Medulla oblongata (tissue), 1 donor: Measurements from ENCODE around the gene NDST3.
A peak's percentile ranks its signal among the peaks of the same experiment; 100 is the strongest.
"Not testable (repeated sequence)": the region's sequence is repeated elsewhere in the genome, so short reads cannot be mapped to it uniquely, and the experiment has no call there.

Experiments
- DNase-seq: peaks from one replicate; pipeline ENCODE4 v3.0.0-alpha.2; 2015; ENCODE audit errors: extremely low spot score

Gene NDST3

GRCh38 chr4:118270492-118270891 is 236.2 kb downstream of the NDST3 start:
- DNase-seq, result peak; percentile 72

- DNase-seq, result no peak
Measured at GRCh38 chr4:118271788-118272187, 237.5 kb downstream of the NDST3 start.

- DNase-seq, result no peak
Measured at GRCh38 chr4:118273642-118274041, 239.4 kb downstream of the NDST3 start.

GRCh38 chr4:118276580-118276979 is 242.3 kb downstream of the NDST3 start:
- DNase-seq, result no peak

GRCh38 chr4:118277243-118277642 is 243.0 kb downstream of the NDST3 start:
- DNase-seq, result no peak

GRCh38 chr4:118278473-118279274 is 244.4 kb downstream of the NDST3 start:
- DNase-seq, result peak; percentile 95

GRCh38 chr4:118279328-118279727 is 245.0 kb downstream of the NDST3 start:
- DNase-seq, result peak; percentile 10

GRCh38 chr4:118279920-118280432 is 245.7 kb downstream of the NDST3 start:
- DNase-seq, result no peak

GRCh38 chr4:118280501-118281218 is 246.4 kb downstream of the NDST3 start:
- peak; percentile 66 for DNase-seq

GRCh38 chr4:118281611-118282442 is 247.5 kb downstream of the NDST3 start:
- no peak for DNase-seq

GRCh38 chr4:118282692-118283091 is 248.4 kb downstream of the NDST3 start:
- no peak for DNase-seq

GRCh38 chr4:118284169-118284568 is 249.9 kb downstream of the NDST3 start:
- DNase-seq, result no peak

GRCh38 chr4:118285931-118286330 is 251.6 kb downstream of the NDST3 start:
- no peak for DNase-seq

GRCh38 chr4:118286685-118287084 is 252.4 kb downstream of the NDST3 start:
- no peak for DNase-seq

GRCh38 chr4:118287711-118288451 is 253.6 kb downstream of the NDST3 start:
- no peak for DNase-seq

GRCh38 chr4:118289794-118290193 is 255.5 kb downstream of the NDST3 start:
- no peak for DNase-seq

- DNase-seq, result no peak
Measured at GRCh38 chr4:118290951-118291350, 256.7 kb downstream of the NDST3 start.

GRCh38 chr4:118296729-118297128 is 262.4 kb downstream of the NDST3 start:
- no peak for DNase-seq

GRCh38 chr4:118299619-118300018 is 265.3 kb downstream of the NDST3 start:
- not testable (repeated sequence) for DNase-seq

GRCh38 chr4:118307643-118308042 is 273.4 kb downstream of the NDST3 start:
- no peak for DNase-seq
